NCI-H1105 treated with DMSO at 0.1 percent for 48 hours (cell line): ENCODE data around the gene ACOX3.
"Not testable (repeated sequence)": the region's sequence is repeated elsewhere in the genome, so short reads cannot be mapped to it uniquely, and the experiment has no call there.

Experiments used
- DNase-seq: peaks from one replicate; lab custom pipeline; 2025; lab: John Stamatoyannopoulos, UW

The ACOX3 gene

DNA sequence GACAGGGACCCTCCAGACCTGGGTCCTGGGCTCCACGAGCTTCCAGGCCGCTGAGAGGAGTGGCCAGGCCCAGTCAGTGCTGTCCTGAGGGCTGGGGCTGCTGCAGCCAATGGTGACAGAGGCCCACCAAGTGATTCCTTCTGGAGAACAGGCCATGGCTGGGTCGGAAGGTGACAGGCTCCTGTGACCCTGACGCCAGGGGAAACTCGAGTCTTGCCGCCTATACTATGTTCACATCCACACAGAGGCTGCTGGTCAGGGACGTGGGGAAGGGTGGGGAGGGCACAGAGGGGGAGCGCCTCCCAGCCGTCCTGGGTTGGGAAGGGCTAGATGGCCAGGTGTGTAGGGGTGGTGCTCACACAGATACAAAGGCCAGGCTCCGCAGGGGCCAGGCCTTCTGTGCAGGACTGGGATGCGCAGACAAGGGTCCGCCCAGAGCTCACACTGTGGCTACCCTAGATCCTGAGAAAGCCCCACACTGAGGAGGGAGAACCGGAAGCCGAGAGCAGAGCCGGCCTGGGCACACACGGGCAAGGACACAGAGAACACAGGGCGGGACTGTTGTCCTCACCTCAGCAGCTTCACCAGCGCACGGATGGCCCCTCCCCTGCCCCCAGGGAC lies 89.6 kb downstream of the ACOX3 start:
- no peak for DNase-seq

DNA sequence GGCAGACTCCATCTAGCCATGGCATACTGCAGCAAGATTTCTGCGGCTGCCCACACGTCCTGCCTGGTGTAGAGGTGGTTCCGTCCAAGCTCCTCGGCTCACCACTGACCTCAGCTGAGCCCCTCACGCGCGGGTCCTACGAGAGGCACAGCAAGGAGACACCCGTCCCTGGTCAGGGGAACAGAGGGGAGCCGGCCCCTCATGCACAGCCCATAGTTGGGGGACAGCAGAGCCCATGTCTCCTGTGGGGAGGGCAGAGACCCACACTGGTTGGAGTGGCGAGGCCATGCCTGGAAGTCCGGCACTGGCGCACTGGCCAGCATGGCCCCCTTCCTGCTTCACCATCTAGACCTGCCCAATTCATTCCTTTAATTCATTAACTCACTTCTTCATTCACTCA lies 90.2 kb downstream of the ACOX3 start:
- DNase-seq, result no peak

DNA sequence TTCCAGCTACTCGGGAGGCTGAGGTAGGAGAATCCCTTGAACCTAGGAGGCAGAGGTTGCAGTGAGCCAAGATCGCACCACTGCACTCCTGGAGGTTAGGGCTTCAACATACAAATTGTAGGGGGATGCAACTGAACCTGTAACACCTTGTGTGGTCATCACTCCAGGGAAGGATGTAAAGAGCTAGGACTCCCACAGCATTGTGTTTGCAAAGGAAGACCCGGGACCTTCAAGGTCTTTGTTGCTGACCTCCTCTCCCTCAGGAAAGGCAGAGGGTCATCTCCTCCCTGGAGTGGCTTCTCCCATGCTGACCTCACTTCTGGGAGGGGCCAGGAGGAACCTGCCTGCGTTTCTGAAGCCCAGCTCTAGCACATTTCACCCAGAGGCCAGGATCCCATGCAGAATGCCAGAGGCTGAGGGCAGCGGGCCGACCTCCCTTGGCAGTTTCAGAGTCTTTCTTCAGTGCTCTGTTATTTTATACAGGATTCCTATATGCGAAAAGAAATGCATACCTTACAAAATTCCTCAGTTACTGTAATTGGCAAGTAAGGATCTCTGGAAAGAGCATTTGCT lies 90.8 kb downstream of the ACOX3 start:
- DNase-seq, result no peak

DNA sequence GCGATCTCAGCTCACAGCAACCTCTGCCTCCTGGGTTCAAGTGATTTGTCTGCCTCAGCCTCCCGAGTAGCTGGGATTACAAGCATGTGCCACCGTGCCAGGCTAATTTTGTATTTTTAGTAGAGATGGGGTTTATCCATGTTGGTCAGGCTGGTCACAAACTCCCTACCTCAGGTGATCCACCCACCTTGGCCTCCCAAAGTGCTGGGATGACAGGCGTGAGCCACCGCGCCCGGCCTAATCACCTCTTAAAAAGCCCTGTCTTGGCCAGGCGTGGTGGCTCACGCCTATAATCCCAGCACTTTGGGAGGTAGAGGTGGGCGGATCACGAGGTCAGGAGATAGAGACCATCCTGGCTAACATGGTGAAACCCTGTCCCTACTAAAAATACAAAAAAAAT lies 91.3 kb downstream of the ACOX3 start:
- not testable (repeated sequence) for DNase-seq

DNA sequence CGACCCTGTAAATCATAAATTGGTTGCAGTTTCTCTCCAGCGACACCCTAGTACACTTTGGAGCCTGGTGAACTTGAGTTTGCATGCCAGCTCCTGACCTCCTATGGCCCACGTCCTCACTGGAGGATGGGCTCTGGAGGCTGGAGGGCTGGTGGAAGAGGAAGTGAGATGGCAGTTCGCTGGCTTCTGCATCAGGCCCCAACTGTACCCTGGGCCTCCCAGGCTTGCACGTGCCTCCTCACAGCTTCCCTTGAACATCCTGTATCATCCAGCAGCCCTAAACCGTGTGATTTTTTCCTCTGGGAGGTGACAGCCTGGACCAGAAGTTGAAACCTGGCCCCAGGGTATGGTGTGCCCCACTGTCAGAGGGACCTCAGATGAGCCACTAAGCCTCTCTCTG lies 92.5 kb downstream of the ACOX3 start:
- DNase-seq, result no peak

DNA sequence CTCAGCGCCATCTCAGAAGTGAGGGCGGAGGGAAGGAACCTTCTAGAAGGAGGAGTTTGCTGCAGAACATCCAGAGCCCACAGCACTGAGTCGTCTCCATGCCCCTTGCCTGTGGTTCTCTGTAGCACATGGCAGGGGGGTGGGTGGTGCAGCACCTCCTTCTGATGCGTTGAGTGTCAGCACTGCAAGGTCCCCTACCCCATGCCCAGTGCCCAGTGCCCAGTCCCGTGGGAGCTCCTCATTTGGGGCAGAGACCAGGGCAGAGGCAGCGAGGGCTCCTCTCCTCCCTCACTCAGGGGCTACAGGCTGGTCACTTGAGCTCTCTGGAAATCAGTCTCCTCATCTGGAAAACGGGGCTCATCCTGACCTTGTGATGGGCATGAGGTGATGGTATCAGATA lies 92.9 kb downstream of the ACOX3 start:
- DNase-seq, result no peak

DNA sequence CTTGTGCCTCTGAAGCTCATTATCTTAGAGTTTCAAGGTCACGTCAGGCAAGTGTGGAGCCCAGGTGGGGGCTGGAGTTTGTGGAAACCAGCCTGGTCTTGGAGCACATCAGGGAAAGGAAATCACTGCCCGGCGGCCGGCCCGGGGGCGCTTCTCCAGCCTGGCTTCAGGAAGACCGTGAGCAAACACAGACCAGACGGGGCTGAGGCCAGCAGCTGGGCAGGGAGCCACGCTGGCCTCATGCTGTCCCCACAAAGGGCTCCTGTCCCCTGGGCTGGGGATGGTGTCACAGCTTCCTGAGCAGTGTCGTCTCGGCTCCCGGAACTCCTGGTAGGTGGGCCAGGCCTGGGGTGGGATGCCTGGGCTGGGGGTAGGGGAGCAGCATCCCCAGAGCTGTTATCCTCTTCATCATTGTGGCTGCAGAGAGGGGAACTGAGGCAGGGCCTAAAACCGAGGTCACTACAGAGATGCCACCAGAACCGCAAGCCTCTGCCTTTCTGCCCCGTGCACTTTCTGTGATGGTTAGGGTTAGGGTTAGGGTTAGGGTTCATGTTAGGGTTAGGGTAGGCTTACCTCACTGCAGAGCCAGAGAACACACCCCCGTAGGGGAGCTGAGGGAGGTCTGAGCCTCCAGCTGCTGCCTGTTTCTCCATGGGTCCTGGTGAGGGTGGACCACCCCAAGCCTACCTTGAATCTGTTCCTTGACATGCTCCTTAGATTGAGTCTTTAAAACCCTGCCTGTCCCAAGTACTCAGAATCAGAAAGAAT lies 93.5 kb downstream of the ACOX3 start:
- no peak for DNase-seq

DNA sequence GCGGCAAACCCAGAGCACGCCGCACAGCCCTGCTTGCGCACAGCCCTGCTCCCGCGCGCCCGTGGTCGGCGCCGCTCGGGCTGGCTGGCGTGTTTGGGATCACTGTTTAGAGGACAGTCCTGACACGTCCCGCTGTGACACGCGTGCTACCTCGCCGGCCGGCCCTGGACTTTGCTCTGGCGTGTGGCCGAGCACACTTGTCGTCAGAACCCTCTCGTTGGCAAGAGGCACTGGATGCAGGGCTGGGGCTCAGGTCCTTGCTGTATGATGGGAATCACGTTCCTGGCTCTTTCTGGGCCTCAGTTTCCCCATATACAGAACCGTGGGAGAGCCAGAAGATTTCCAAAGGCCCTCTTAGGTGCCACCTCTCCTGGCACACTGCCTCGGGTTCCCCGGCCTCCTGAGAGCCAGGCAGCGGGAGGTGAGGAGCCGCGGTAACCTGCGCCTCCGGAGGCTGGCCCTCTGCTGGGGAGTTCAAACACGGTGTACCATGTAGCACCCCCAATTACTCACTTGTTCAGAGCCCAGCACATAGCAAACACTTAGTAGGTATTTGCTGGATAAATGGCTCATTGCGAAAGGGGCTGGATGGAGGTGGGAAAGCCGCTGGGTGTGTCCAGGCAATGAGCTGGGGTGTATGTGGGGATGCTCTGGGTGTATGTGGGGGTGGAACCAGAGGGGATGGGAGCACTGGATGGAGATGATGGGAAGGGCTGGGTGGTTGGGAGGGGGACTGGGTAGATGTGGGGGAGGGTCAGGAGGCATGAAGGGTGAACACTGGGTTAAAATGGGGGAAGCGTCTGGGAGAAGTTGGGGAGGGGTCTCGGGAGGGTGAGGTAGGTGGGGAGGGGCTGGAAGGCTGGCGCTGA lies 94.3 kb downstream of the ACOX3 start:
- DNase-seq, result no peak

DNA sequence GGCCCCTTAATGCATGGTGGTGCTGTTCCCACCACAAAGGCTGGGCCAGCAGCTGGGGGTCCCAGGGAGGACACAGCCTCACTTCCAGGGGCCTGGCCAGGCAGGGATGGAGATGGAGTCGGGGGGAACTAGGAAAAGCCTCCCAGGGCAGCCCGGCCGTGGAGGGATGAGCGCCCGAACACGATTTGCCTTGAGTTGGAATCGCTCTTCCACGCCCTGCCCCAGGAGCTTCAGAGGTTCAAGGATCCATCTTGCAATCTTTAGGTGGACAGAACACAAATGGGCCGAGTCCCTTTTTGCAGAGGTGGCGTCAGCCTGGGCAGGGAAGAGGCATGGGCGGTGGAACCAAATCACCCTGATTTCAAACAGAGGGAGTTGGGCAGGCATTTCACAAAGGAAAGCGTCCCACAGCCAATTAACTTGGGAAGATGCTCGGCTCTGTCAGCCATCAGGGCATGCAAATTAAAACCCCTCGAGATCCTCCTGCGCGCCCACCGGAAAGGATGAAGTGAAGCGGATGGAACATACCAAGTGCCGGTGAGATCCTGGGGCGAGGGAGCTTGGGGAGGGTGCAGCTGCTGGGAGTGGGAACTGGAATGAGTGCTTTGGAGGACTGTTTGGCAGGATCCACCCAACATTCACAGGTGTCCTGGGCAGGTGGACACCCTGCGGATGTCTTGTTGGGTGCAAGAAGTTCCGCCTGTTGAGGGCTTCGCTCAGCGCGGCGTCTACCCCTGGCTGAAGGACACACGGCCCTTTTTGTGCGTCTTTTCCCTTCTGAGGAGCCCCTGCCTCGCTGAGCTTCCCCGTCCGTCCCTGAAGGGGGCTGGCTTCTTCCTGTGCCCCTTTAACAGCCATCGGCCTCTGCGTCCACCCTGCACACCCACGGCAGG lies 95.2 kb downstream of the ACOX3 start:
- no peak for DNase-seq

DNA sequence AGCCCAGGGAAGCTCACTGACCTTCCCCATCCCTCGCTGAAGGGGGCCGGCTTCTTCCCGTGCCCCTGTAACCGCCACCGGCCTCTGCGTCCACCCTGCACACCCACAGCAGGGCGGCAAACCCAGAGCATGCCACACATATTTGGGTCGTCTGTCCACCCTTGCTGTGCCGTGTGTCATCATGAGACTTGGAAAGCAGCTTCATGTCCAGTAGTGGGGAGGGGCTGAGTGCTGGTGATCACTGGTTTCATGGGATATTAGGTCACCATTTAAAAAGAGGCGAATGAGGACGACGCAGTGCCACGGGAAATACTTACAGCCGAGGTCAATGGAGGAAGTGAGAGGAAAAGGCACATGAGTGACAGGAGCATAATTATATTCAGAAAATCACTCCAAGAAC lies 96.1 kb downstream of the ACOX3 start:
- no peak for DNase-seq

DNA sequence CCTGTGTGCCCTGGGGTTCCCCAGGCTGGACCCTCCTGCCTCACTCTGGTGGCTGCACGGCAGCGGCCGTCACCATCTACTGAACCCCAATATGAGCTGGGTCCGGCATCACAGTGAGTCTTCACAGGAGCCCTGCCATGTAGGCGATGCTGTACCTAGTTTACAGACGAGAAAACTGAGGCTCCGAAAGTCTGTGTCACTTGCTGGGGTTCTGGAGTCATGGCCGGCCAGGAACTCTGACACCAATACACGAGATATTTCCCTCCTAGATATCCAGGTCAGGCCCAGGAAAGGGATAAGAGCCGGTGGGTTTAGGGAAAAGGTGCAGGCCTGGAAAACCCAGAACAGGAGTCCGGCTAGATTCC lies 96.6 kb downstream of the ACOX3 start:
- no peak for DNase-seq

DNA sequence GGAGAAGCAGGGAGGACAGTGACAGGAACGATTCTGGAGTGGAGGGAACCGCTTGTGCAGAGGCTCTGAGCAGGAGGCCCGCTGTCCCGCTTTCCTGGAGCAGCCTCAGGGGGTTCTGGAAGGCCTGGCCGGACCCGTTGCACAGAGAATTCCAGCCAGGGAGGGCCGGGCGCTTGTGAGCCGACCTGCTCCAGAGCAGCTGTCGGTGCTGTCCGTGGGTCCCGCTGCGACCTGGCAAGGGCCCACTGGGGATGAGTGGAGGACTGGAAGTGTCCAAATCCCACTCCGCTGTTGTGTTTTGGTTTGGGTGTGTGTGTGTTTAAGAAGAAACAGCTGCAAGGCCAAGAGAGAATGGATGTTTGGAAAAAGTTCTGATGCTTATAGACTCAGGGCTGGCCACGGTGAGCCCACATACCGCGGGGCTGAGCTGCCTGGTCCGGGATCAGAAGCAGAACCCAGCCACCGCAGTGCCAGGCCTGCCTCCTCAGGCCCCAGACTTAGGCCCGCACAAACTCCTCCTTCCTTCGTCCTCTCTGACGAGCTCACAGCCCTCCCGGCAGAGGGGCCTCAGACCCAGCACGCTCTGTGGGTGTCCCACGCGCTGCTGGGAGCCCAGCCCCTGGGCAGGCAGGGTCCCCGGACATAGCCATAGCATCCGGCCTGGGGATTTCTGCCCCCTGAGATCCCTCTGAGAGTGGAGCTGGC lies 97.1 kb downstream of the ACOX3 start:
- no peak for DNase-seq

DNA sequence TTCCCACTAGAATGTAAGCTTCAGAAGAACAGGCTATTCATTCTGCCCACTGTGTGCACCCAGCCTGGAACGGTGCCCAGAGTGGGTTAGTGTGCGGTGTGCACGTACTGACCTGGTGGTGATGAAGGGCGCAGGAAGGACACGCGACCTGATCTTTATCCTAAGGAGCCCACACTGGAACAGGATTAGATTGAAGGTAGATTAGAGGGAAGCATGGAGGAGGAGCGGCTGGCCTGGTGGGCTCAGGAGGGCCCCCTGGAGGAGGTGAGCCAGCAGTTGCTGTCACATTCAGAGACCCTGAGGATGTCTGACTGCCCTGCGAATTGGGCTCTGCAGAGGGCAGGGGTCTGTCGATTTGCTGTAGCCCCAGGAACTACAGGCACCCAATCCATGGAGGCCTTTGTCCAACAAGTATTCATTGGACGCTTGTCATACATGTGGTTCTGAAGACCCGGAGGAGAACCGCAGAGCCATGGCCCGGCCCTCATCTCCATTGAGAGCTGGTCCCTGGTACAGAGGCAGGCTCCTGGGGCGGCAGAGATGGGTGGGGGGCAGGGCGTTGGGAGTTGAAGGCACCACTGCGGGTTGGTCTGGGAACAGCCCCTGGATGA lies 97.8 kb downstream of the ACOX3 start:
- no peak for DNase-seq

DNA sequence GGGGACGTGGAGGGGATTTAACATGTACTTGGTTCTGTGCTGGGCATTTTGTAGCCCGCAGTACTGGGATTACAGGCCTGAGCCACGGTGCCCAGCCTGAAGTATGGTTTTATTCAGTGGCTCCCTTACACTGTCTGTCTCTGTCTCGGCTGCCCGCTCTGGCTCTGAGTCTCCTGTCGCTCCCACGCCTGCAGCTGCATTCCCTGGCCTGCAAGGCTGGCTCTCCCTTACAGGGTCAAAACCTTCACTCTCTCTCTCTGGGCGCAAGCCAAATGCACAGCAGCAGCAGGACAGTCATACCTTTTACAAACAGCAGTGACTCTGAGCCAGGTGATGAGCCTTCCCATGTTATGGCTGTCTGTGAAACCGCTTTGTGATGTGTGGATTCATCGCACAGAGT lies 98.8 kb downstream of the ACOX3 start:
- no peak for DNase-seq

DNA sequence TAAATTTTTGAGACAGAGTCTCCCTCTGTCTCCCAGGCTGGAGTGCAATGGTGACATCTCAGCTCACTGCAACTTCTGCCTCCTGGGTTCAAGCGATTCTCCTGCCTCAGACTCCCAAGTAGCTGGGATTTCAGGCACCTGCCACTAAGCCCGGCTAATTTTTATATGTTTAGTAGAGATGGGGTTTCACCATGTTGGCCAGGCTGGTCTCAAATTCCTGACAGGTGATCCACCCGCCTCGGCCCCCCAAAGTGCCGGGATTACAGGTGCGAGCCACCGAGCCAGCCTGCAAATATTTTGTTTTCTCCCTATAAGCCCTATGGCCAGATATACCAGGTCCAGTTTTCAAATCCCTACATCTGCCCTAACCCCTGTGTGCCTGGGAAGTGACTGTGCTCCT lies 99.2 kb downstream of the ACOX3 start:
- not testable (repeated sequence) for DNase-seq

DNA sequence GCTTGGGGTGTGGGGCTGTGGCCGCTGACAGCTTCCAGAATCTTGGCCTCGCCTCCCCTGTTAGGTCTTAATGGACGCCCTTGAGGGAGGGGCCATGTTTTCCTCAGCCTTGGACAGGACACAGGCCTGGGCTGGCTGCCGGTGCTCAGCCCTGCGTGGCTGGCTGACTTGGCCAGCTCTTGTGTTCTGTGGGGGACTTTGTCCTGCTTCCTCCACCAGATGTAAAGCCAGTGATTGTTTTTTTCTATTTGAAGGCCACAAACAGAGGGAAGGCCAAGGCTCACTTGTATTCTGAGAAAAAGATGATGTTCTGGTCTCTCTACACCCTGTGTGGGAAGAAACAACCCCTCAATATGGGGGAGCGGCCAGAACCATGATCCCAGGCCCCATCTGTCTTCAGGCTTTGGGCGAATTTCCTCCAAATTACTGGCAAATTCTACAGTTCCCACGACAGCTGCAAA lies 99.7 kb downstream of the ACOX3 start:
- DNase-seq, result no peak

DNA sequence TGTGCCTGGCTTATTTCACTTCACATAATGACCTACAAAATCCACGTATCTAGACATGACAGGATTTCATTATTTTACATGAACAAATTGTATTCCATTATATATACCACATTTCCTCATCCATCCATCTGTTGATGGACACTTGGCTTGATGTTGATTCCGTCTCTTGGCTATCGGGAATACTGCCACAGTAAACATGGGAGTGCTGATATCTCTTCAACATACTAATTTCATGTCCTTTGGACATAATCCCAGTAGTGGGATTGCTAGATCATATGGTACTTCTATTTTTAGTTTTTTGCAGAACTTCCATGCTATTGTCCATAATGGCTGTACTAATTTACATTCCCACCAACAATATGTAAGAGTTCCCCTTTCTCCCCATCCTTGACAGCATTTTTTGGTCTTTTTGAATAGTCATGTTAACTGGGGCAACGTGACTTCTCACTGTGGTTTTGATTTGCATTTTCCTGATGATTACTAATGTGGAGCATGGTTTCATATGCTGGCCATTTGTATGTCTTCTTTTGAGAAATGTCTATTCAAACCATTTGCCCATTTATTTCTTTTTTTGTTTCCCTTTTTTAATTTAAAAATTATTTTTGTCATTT lies 102.1 kb downstream of the ACOX3 start:
- DNase-seq, result no peak

DNA sequence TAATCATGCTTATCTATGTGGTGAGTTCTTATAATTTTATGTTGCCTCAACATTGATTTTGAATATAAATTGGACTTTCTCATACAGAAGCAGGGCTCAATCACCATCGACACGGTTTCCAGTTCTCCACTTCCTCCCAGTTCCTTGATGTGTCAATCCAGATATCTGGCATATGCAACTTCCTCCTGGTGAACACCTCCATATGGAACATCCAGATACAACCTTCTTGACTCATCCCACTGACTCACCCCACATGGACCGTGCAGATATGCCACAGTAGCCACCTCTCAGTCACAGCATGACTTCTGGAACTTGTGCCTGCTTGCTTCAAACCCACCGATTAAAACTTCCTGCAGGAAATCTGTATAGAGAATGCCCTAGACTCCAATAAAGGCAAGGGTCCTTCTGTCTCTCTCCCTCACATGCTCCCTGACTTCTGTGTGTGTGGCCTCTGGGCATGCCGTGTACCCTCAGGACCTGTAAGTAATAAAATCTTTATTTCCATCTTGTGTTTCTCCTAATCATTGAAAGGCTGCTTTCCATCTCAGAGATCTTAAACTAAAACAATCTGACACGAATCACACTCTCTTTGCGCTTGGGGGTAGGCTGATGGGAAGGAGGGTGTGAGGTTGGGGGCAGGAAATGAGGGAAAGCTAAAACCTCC lies 104.0 kb downstream of the ACOX3 start:
- no peak for DNase-seq

DNA sequence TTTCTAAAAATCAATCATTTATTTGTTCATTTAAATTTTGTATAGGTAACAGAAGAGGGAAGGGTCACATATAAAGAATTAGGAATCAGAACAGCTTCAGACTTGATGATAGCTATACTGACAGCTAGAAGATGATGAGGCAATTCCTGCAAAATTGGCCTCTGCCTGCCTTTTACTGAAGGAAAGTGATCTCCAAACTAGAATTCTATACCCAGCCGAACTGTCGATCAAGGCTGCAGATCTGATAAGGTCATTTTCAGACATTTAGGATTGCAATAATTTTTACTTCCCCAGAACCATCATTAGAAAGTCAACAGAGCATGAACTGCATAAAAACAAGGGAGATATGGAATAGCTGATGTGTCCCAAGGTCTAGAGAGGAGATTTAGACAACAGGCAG lies 104.7 kb downstream of the ACOX3 start:
- no peak for DNase-seq
